Mammary epithelial cell (primary cell): ENCODE results near the gene KDM6B.

ENCODE experiments used
- CTCF ChIP-seq, 2 donors: IDR thresholded peaks in 1 of 2; conservative IDR thresholded peaks in 1 of 2; 2 replicates each; pipeline ENCODE4 v1.5.1; 2011 to 2012; ENCODE audit warnings: inconsistent platforms in 2 of 2, low read length in 2 of 2, mild to moderate bottlenecking in 2 of 2, control low read depth in 1 of 2, low read depth in 1 of 2; ENCODE audit not compliant: insufficient read depth in 1 of 2; ENCODE audit errors: extremely low read depth in 1 of 2
- EZH2 ChIP-seq: IDR thresholded peaks from 2 replicates; pipeline ENCODE4 v1.6.1; 2012; ENCODE audit warnings: low read length, inconsistent platforms, borderline replicate concordance

GRCh38 chr17:7853691-7854038, 19.6 kb downstream of the KDM6B start:
- TF ChIP-seq CTCF (conservative IDR thresholded peaks at IDR 0.05 in 1 of 2, IDR thresholded peaks at IDR 0.05 in 1 of 2; ENCODE audit: extremely low read depth in 1 of 2, insufficient read depth in 1 of 2, low read depth in 1 of 2, low read length in 2 of 2): no peak
- no peak for TF ChIP-seq EZH2
